ENCODE data around the gene SCAMP2.
"Not testable (repeated sequence)": the region's sequence is repeated elsewhere in the genome, so short reads cannot be mapped to it uniquely, and the experiment has no call there.

SCAMP2 gene

DNA sequence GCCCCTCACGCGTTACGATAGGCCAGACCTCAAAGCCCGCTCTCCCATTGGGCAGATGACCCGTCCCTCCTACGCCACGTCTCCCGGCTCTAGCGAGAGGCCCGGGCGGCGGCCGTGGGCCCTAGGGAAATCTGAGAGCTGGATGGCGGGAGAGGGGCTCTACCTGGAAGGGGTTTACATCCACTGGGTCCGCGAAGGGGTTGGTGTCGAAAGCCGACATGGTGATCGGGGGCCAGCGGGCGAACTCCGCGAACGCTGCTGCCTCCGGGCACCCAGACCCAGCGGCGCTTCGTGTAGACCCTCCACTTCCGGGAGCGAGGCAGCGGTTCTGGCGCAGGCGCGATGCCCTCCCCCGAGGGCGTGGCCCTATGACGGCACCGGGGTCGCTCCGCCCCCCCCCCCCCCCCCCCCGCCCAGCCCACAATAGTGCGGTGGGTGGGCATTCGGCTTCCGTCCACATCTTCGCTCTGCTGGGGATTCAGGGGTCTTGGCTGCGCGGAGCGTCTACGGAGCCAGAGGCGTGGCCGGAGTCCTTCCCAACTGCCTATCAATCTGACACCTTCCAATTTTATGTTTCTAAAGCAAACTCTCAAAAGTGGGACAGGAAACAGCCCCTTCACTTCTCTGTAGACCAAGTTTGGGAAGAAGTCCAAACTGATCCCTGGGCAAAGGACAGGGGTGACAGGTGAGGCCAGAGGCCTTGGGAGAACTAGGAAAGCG, at the start of gene SCAMP2:
Gene SCAMP2, minus strand, starts transcription at position 330 of the 720 bp plus-strand sequence. Its CDS starts 110 bp downstream, at position 220.
- H3K4me3 ChIP-seq (ENCODE audit: low read depth, low read length): peak within 1 kb of the TSS; percentile 90
- TF ChIP-seq, protein P1, sequence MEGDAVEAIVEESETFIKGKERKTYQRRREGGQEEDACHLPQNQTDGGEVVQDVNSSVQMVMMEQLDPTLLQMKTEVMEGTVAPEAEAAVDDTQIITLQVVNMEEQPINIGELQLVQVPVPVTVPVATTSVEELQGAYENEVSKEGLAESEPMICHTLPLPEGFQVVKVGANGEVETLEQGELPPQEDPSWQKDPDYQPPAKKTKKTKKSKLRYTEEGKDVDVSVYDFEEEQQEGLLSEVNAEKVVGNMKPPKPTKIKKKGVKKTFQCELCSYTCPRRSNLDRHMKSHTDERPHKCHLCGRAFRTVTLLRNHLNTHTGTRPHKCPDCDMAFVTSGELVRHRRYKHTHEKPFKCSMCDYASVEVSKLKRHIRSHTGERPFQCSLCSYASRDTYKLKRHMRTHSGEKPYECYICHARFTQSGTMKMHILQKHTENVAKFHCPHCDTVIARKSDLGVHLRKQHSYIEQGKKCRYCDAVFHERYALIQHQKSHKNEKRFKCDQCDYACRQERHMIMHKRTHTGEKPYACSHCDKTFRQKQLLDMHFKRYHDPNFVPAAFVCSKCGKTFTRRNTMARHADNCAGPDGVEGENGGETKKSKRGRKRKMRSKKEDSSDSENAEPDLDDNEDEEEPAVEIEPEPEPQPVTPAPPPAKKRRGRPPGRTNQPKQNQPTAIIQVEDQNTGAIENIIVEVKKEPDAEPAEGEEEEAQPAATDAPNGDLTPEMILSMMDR (IDR thresholded peaks at IDR 0.05; ENCODE audit: low read depth, low read length): no peak

- TF ChIP-seq, protein P1 (IDR thresholded peaks at IDR 0.05; ENCODE audit: low read depth, low read length): no peak
- H3K4me3 ChIP-seq (ENCODE audit: low read depth, low read length): no peak overlapping the region
Observed at GRCh38 chr15:74920456-74920855, 47.3 kb upstream of the SCAMP2 start.

- TF ChIP-seq, protein P1 (IDR thresholded peaks at IDR 0.05; ENCODE audit: low read depth, low read length): no peak
- H3K4me3 ChIP-seq (ENCODE audit: low read depth, low read length): no peak overlapping the region
Observed at GRCh38 chr15:74917676-74918075, 44.5 kb upstream of the SCAMP2 start.

GRCh38 chr15:74913799-74914198, 40.6 kb upstream of the SCAMP2 start:
- not testable (repeated sequence) for H3K4me3 ChIP-seq (ENCODE audit: low read depth, low read length)

GRCh38 chr15:74913041-74913440, 39.9 kb upstream of the SCAMP2 start:
- TF ChIP-seq, protein P1 (IDR thresholded peaks at IDR 0.05; ENCODE audit: low read depth, low read length): no peak
- no peak overlapping the region for H3K4me3 ChIP-seq (ENCODE audit: low read depth, low read length)

GRCh38 chr15:74908635-74909034, 35.5 kb upstream of the SCAMP2 start:
- no peak overlapping the region for H3K4me3 ChIP-seq (ENCODE audit: low read depth, low read length)
- TF ChIP-seq, protein P1 (IDR thresholded peaks at IDR 0.05; ENCODE audit: low read depth, low read length): no peak

- peak overlapping the region; percentile 87 for H3K4me3 ChIP-seq (ENCODE audit: low read depth, low read length)
- TF ChIP-seq, protein P1 (IDR thresholded peaks at IDR 0.05; ENCODE audit: low read depth, low read length): no peak
Observed at GRCh38 chr15:74907163-74907870, 34.2 kb upstream of the SCAMP2 start.
